Measurements from ENCODE around the gene TXNDC12.

The TXNDC12 gene

GRCh38 chr1:51990478-51990965, 64.5 kb downstream of the TXNDC12 start, which contains the start of gene RAB3B:
Gene RAB3B, minus strand, starts transcription at chr1:51990700. Its CDS starts 13,583 bp downstream, at chr1:51977117.
- peak; percentile 70 for DNase-seq

- no peak for DNase-seq
These were observed 65.2 kb downstream of the TXNDC12 start for GRCh38 chr1:51989582-51990477.

- DNase-seq: no peak
These were observed 66.7 kb downstream of the TXNDC12 start for GRCh38 chr1:51988254-51988653.

- no peak for DNase-seq
These were observed 68.3 kb downstream of the TXNDC12 start for GRCh38 chr1:51986718-51987117.

GRCh38 chr1:51982161-51982560, 72.8 kb downstream of the TXNDC12 start:
- no peak for DNase-seq

- no peak for DNase-seq
These were observed 73.4 kb downstream of the TXNDC12 start for GRCh38 chr1:51981555-51981954.

- no peak for DNase-seq
These were observed 76.9 kb downstream of the TXNDC12 start for GRCh38 chr1:51978099-51978498.

GRCh38 chr1:51976846-51977602, 78.0 kb downstream of the TXNDC12 start:
- DNase-seq: no peak

- no peak for DNase-seq
These were observed 81.2 kb downstream of the TXNDC12 start for GRCh38 chr1:51973587-51974474.

All from RPMI8226 (cell line).